Measurements from ENCODE around the gene PAIP2. TPM values are rescaled to one million over a fixed set of nuclear protein-coding genes. Genes with fewer than 3 reads are reported as not detected.

PAIP2 gene
- polyA plus RNA-seq, 3 donors, result 202 to 211 (median 203) TPM

DNA sequence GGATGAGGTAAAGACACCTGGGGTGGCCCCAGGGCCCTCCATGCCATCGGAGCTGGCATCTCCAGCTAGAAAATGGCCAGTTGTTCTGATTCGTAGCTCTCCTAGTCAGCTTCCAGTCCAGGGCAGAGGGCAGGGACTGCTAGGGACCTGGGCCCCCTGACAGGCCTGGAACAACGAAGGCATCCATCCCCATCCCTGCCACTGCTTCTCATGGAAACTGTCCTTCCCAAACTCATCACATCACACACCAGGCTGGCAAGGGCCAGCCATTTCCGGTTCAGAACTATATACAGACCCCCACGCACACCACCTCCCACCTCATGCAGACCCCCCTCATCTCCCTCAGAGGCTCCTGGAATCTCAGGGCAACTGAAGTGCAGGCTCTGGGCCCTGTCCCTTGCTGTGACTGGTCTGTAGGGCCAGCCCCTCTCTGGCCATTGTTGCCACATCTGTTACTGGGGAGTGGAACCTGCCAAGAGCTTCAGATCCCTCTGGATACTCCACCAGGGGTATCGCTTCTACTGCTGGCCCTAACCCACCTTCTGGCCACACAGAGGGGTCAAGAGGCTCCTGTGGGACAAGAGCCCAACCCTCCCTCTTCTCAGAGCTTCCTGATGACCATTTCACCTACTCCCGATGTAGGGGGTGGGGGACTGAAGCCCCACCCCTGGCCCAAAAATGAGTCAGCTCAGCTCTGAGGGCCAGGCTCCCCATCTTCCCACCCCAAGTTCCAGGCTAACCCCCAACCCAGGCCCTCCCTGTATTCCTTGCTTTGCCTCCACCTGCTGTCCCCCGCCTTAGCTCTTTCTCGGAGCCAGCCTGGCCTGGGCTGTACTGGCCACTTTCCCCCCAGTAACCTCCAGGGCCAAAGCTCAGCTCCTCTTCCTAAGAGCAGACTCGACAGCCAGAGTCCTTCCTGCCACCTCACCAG is 49.2 kb downstream of the PAIP2 start:
- no peak for DNase-seq (ENCODE audit: low read depth in 3 of 3, low spot score in 2 of 3)

DNA sequence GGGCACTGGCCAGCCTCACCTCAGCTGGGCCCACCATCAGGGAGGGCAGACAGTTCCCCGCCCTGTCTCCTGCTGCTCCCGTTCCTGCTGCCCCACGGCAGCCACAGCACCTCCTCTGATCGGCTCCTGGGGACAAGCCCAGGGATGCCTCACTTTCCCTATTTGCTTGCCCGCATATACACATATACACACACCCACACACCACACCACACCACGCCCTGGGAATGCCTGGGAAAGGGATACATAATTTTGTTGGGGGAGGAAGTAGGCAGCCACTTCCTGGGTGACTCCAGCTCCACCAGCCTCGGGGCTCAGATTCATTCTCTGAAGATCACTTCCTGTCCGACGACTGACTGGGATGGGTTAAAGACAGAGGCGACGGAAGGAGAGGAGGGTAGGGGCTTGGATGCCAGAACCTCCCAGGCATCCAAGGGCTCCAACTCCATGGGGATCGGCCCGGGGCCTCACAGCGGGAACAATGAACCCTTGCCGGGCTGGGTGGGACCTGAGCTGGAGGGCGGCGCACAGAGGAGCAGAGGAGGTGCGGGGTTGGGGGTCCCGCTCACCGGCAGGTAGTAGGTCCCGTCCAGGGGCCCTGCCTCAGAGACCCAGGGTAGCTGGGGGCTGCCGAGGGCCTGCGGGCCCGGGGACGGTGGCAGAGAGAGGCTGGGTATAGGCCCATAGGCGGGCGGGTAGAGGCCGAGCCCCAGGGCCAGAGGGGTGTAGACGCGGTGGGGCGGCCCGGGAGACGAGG is 50.1 kb downstream of the PAIP2 start:
- DNase-seq (ENCODE audit: low read depth in 3 of 3, low spot score in 2 of 3), result no peak

DNA sequence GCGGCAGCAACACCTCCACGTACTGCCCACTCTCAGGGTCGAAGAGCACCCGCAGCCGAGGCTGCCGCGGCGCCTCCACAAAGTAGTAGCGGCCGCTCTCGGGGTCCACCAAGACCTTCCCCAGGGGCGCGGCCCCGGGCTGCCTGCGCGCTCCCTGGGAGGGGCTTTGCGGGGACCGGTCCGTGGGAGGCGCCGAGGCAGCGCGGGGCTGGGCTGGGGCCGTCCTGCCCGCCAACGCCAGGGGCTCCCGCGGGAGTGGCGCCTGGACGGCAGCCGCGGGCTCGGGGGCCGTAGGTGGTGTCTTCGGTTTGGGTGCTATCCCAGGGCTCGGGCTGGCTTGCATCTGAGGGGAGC is 50.6 kb downstream of the PAIP2 start:
- no peak for DNase-seq (ENCODE audit: low read depth in 3 of 3, low spot score in 2 of 3)

DNA sequence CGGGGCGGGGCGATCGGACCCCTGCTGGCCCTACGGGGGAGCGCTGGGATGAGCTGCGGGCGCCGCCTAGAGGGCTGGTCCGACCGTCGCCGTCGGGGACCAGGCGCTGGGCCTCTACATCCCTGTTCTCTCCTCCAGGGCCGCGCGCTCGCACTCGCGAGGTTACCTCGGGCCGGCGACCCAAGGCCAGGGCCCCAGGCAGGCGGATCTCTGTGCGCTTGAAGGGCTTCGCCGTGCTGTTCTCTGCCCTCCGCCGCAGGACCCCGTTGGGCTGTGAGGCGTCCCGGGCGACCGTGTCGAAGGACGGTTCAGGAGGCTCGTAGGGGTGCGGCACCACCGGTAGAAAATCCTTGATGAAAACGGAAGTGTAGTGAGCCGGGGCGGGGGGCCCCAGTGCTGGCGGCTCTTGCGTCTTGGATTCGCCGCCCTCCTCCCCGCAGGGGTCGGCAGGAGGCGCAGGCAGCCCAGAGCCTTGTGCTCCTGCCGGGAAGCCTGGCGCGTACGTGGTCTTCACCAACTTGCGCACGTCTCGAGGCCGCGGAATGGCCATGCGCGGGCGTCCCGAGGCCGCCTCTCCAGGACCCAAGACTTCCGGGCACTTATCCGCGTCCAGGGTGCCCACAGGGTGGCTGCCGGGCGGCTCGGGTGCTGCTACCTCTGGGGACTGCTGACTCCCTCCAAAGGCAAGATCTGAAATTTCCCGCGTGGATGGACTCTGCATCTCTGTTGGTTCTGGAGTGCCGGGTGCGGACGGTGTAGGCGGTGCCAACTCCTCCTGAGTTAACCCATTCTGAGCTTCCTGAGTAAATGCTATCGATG is 51.2 kb downstream of the PAIP2 start:
- no peak for DNase-seq (ENCODE audit: low read depth in 3 of 3, low spot score in 2 of 3)

DNA sequence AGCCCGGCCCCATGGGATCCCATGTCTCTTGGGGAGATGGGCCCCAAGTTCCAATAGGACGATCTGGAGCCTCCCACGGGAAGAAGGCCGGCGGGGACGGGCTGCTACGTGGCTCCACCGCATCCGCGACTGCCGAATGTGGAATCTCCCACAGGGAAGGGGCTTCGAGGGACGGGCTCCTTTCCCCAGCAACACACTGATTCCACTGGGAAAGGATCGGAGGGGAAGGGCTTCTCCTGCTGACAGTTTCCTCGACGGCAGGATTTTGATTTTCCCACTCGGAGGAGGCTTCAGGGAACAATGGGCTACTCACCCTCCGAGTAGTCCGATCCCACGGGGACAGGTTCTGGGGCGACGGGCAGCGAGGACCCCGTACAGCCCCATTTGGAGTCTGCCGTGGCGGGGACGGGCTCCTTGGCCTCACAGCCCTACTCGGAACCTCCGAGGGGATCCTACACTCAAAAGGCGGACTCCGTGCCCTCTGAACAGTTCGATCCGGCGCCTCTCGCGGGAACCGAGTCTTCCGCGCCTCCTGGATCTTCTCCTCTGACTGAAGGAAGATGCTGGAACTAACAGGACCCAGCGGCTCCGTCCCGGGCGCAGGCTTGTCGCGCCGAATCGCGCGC is 52.0 kb downstream of the PAIP2 start:
- no peak for DNase-seq (ENCODE audit: low read depth in 3 of 3, low spot score in 2 of 3)

DNA sequence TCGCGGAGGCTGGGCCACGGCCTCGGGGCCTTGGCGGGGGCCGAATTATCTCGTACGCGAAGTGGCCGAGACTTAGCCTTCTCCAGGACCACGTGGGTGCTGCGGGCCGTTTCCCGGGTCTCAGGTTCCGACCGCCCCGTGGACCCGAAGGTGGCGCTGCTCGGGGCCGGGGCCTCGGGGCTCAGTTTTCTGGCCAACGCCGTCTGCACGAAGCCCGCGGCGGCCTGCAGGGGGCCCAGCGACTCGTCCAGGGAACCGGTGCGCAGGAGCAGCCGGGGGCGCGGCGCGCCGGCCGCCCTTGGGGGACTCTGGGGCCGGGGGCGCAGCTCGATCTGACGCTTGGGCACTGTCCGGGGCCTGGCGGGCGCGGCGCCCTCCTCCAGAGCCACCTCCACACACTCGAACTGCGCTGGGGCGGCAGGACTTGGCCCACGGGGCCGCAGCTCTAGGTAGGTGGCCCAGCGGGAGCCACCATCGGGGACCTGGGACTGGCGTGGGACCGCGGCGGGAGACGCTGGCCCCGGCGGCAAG is 52.5 kb downstream of the PAIP2 start:
- DNase-seq (ENCODE audit: low read depth in 3 of 3, low spot score in 2 of 3), result no peak

DNA sequence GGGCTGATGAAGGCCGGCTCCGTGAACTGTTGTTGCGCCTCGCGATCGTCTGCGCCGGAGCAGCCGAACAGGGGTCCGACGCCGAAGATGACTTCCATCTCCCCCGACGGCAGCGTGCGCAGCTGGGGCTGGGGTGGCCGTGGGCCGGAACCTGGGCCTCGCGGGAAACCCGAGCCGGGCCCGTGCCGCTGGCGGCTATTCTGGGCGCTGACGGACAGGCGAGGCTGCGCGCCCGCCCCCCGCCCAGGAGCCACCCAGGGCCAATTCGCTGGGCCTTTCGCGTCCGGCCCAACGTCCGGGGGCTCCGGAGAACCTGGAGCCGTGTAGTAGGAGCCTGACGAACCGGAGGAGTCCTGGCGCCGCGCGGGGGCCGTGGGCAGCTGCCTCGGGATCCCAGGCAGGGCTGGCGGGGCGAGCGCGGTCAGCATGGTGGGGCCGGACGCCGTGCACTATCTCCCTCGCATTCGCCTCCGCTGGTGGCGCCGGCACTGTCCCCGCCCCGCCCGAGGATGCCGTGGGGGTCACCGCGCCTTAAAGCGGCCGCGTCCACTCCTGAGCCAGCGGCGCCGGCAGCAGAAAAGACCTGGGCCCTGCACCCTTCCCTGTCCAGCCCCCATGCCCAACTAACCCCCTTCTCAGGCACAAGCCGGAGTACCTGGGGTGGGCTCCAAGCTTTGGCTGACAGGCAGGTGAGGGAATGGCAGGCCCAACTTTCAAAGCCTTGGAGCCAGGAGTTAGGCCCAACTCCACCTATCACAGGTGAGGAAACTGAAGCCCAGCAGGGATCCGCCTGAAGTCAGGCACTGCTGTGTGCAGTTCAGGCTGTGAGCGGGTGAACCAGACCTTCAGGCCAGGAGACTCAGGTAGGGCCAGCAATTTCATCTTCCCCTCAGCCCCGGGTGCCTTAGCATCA is 53.3 kb downstream of the PAIP2 start, which contains the start of gene PROB1:
TSS of gene PROB1 (minus strand) at position 451 of the 913 bp plus-strand sequence. CDS start at position 428, 23 bp downstream.
- DNase-seq (ENCODE audit: low read depth in 3 of 3, low spot score in 2 of 3), result no peak

DNA sequence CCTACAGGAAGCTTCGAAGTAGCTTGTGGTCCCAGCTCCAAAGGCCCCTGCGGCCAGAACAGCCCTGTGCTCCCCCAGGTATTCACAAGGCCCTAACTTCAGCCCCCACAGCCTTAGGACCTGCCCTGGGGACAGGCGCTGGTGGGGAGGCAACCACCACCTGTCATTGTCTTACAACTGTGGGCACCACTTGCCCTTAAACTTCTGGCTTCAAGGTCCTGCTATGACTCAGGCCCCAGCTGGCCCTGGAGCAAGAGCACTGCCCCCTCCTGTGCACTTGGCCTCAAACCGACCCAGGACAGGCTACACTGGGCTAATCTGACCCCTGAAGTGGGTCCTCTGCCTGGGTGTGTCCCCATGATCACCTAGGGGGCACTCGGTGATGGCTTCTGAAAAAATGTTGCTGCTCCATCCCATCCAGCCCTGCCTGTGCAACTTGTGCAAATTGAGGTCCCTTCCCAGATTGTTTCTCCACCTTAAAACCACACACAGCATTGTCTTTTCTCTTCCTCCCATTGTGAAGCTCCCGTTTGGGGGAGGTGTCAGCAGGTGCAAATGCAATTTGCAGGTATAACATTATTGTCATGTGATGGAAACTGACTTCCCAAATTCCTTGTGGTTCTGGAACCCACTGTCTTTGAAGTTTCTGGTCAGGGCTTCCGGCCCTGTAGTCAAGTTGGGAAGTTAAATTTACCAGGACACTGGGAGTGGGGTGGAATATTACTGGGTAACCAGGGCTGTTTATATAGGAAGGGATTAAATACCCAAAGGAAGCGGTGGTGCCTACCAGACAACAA is 54.4 kb downstream of the PAIP2 start:
- DNase-seq (ENCODE audit: low read depth in 3 of 3, low spot score in 2 of 3), result no peak

DNA sequence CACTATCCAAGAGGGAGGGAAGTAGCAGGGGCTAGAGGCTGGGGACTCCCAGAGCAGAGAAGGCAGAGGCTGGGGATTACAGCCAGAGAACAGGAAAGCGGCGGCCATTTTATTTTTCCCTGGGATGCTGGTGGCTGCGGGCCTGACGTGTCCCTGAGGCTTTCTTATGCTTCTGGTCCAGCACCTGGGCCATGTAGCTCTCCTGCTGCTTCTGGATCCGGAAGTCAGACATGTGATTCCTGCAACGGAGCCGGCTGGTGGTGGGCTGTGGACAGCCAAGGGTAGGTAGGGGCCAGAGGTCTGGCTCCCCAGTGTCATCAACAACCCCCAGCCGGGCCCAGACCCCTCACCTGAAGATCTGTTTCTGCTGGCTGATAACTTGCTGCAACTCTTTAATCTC is 55.0 kb downstream of the PAIP2 start:
- DNase-seq (ENCODE audit: low read depth in 3 of 3, low spot score in 2 of 3), result no peak

DNA sequence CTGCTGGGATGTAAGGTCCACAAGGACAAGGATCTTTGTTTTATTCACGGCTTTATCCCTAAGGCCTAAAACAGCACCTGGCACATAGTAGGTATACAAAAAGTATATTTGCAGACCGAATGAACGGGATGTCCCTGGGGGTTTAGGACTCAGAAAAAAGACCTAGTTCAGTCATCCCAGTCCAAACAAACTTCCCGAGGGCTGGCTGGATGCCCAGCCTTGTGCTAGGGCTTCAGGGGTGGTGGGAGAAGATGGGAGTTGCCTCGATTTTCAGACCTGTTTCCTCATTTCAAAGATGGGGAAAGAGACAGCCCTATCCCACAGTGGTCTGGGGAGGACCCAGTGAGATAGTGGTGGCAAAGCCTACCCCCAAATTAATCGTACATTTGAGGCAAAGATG is 56.3 kb downstream of the PAIP2 start:
- no peak for DNase-seq (ENCODE audit: low read depth in 3 of 3, low spot score in 2 of 3)

DNA sequence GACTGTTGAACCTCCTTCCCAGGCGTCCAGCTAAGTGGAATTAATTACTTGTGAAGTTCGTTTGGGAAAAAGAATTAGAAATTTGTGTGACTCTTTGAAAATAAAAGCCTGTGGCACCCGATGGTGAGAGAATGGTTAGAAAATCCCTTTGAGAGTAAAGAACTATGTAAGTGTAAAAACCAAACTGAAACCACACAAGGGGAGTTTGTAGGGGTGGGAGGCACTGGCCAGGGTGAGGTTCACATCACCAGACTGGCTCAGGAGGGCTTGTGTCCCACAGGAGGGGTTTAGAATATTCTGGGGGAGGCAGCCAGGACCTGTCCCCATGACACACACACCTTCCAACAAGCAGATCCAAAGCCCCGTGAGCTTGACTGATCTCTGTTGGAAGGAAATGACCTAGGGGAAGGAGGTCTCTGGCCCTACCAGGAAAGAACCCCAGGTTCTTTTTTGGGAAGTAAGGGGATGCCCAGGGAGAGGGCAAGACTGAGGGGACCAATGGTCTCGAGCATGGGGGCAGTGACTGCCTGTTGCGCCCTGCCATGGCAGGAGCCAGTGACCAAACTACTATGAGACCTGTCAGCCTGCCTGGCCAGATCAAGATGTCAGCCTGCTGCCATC is 58.0 kb downstream of the PAIP2 start:
- no peak for DNase-seq (ENCODE audit: low read depth in 3 of 3, low spot score in 2 of 3)

DNA sequence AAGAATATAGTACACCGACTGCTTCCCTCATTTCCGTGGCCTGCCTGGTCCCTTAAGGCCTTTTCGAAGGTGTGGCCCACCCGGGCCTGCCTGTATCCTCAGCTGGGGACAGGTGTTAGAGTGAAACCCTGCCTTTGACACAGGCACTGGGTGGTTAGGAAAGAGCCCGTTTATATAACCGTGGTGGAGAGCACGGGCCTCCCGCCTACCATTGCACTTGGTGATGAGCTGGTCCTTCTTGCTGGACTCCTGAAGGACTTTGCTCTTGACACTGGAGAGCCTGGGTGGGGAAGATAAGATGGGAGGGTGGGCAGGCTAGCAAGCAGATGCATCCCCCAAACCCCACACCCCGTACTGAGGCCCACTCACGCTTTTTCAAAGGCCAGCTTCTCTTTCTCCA is 59.9 kb downstream of the PAIP2 start:
- no peak for DNase-seq (ENCODE audit: low read depth in 3 of 3, low spot score in 2 of 3)

DNA sequence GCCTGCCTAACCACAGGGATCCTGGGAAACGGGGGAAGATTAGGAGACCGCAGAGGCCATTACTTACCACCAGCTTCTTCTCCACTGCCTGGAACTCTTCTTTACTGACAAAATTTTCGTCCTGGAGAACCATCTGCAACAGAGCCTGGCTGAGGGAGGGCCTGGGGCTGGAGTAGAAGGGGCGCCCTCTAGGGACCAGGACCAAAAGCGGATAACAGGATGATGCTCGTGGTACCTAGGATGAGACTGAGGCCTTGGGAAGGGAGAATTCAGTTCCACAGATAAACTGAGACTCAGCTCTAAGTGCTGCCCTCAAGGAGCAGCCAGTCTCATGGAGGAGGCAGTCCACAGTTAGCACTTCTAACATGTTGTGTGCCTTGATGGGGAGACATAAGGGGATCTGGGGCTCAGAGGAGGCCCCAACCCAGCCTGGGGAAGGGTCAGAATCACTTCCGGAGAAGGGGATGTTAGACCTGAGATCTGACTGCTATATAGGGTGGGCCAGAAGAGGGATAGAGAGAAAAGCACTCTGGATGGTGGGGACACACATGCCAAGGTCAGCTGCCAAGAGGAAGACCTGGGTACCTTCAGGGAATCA is 61.0 kb downstream of the PAIP2 start:
- no peak for DNase-seq (ENCODE audit: low read depth in 3 of 3, low spot score in 2 of 3)

DNA sequence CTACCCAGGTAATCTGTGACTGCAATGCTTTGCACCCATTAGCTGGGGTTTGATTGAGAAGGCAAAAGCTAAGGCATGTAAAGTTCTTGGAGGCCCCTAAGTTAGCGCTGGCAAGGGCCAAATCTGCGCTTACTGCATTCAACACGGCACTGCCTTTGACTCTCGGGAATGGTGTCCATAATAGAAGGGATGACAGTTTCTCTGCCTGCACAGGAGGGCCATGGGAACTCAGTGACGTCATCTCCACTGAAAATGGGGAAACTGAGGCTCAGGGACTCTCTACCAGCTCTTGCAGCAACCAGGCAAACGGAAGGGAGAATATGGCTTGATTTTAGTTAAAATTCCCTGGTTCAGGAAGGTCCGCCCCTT is 61.7 kb downstream of the PAIP2 start:
- DNase-seq (ENCODE audit: low read depth in 3 of 3, low spot score in 2 of 3), result no peak

DNA sequence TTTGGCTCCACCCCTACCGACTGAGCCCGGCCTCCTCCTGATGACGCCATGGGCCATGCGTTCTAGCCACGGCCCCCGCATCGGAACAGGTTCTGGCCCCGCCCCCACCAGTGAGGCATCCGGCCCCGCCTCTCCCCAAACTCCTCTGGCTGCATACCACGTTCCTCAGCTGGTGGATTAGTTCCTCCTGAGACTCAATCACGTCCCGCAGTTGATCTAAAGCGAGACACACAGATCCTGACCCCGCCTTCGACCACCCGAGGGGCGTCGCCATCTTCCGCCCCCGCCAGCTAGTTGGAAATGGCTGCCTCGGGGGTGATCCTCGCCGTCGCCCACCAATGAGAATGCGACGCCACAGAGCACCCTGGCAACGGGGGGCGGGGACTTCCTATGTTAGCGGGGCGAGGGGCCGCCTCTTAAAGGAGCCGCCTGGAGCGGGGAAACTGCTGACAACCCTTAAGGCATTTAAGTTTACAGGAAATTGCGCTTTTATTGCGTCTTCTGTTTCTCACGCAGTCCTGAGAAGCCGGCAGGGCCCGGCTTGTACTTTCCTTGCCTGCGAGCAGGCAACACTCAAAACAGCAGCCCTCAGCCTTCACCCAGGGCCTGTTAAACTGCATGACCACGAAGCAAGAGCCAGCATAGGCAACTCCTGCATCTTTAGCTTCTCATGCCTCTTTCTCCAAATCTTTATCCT is 62.3 kb downstream of the PAIP2 start, which contains the start of gene SPATA24:
TSS of gene SPATA24 (minus strand) at position 303 of the 697 bp plus-strand sequence. CDS start at position 274, 29 bp downstream.
- DNase-seq (ENCODE audit: low read depth in 3 of 3, low spot score in 2 of 3), result peak; percentile 93 to 94 (median 94)

DNA sequence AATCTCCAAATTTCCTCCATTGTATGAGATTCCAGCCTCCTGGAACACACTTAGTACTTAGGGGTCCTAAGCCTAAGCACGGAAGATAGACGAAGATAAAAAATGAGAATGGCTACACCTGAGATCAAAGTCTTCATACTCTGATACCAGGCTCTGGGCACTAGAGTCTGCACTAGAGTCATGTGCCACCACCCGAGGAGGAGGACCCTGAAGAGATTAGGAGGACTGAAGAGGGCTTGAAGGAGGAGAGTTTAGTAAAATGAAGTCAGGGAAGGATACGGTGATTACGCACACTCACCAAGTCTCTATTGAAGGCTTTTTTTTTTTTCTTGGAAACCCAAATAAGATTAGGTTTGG is 62.8 kb downstream of the PAIP2 start:
- DNase-seq (ENCODE audit: low read depth in 3 of 3, low spot score in 2 of 3), result no peak

DNA sequence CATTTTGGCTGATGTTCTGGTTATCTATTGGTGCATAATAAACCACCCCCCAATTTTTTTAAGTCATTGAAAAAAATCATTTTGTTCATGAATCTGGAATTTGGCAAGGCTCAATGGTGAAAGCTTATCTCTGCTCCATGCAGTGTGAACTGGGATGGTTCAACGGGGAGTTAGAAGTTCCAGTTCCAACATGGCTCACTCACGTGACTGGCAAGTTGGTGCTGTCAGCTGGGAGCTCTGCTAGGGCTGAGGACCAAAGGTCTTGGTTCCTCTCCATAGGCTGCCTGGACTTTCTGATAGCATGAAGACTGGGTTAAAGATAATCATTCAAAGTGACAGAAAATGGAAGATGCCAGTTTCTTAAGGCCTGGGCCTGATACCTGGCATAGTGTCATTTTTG is 65.3 kb downstream of the PAIP2 start:
- no peak for DNase-seq (ENCODE audit: low read depth in 3 of 3, low spot score in 2 of 3)

Measured in right renal cortex interstitium (tissue), 3 donors.